IMR-90 (cell line): ENCODE results near the gene CNTN5. TPM values are rescaled to one million over a fixed set of nuclear protein-coding genes. Genes with fewer than 3 reads are reported as not detected.
A peak's percentile ranks its signal among the peaks of the same experiment; 100 is the strongest.

Source experiments
- ATAC-seq: fragments of 200-7000 bp; cut with Tn5 transposase; 2 replicates; pipeline ENCODE4 v1.9.1; 2020; ENCODE audit warnings: low read depth, mild to moderate bottlenecking, moderate library complexity
- BruUV-seq: library from RNA; stranded (reverse); fragments of 400-500 nt; replicated peaks from 2 replicates; lab custom pipeline; 2021; lab: Mats Ljungman, UMichigan
- CTCF ChIA-PET: fragments of 300-600 bp; formaldehyde crosslinking; extraction: SDS; loops from one replicate; lab custom pipeline; 2021; ENCODE audit warnings: antibody characterized with exemption; lab: Yijun Ruan, JAX
- POLR2A ChIA-PET: fragments of 300-600 bp; sonication (Branson Sonifier 250); formaldehyde crosslinking; loops from one replicate; lab custom pipeline; 2022; ENCODE audit warnings: antibody characterized with exemption; ENCODE audit not compliant: unreplicated experiment; lab: Charles Lee
- DNase-seq: peaks from one replicate; pipeline ENCODE4 v3.0.0; 2013
- H2AFZ ChIP-seq: replicated peaks from 2 replicates; pipeline ENCODE3; 2013; ENCODE audit warnings: low read length, mild to moderate bottlenecking; ENCODE audit not compliant: poor library complexity
- H2AK5ac ChIP-seq: 2 replicates; pipeline ENCODE4 v1.6.1; 2013; ENCODE audit warnings: low read depth, low read length, inconsistent platforms
- H2AK9ac ChIP-seq: replicated peaks from 2 replicates; pipeline ENCODE3; 2013; ENCODE audit warnings: mild to moderate bottlenecking, low read depth, low read length, moderate library complexity; ENCODE audit not compliant: poor library complexity
- H2BK120ac ChIP-seq: 2 replicates; pipeline ENCODE4 v1.6.1; 2013; ENCODE audit warnings: low read depth, low read length, inconsistent platforms
- H2BK15ac ChIP-seq: 3 replicates; pipeline ENCODE4 v1.6.1; 2013; ENCODE audit warnings: low read depth, low read length, inconsistent platforms
- H2BK20ac ChIP-seq: 2 replicates; pipeline ENCODE4 v1.6.1; 2013; ENCODE audit warnings: low read depth, mild to moderate bottlenecking, inconsistent platforms, low read length, moderate library complexity
- H2BK5ac ChIP-seq: 2 replicates; pipeline ENCODE4 v1.6.1; 2013; ENCODE audit warnings: mild to moderate bottlenecking, low read depth, low read length, inconsistent platforms; ENCODE audit not compliant: poor library complexity, severe bottlenecking
- H3K14ac ChIP-seq: replicated peaks from 2 replicates; pipeline ENCODE4 v1.6.1; 2013; ENCODE audit warnings: low read depth, low read length, inconsistent platforms
- H3K18ac ChIP-seq: 2 replicates; pipeline ENCODE4 v1.6.1; 2013; ENCODE audit warnings: low read depth, low read length, control low read depth
- H3K23ac ChIP-seq: 2 replicates; pipeline ENCODE4 v1.6.1; 2013; ENCODE audit warnings: low read depth, low read length, inconsistent platforms
- H3K27ac ChIP-seq: 2 replicates; pipeline ENCODE4 v1.5.1; 2013; ENCODE audit warnings: mild to moderate bottlenecking, control low read depth, low read length; ENCODE audit not compliant: insufficient read depth
- H3K27me3 ChIP-seq: 2 replicates; pipeline ENCODE4 v1.6.1; 2013; ENCODE audit warnings: low read length; ENCODE audit not compliant: control insufficient read depth, insufficient read depth
- H3K36me3 ChIP-seq: 2 replicates; pipeline ENCODE4 v1.6.1; 2013; ENCODE audit warnings: low read length, mixed read lengths; ENCODE audit not compliant: control insufficient read depth, insufficient read depth
- H3K4ac ChIP-seq: 2 replicates; pipeline ENCODE4 v1.6.1; 2013; ENCODE audit warnings: low read depth, low read length, inconsistent platforms
- H3K4me1 ChIP-seq: 2 replicates; pipeline ENCODE4 v1.6.1; 2013; ENCODE audit warnings: low read length, mixed read lengths; ENCODE audit not compliant: control insufficient read depth, insufficient read depth
- H3K4me2 ChIP-seq: 2 replicates; pipeline ENCODE4 v1.6.1; 2013; ENCODE audit warnings: low read depth, mild to moderate bottlenecking, control low read depth, low read length, moderate library complexity
- H3K4me3 ChIP-seq: 2 replicates; pipeline ENCODE4 v1.5.1; 2013; ENCODE audit warnings: low read depth, mild to moderate bottlenecking, control low read depth, low read length, moderate library complexity; ENCODE audit not compliant: insufficient read depth
- H3K56ac ChIP-seq: 2 replicates; pipeline ENCODE4 v1.6.1; 2013; ENCODE audit warnings: low read length, inconsistent platforms; ENCODE audit not compliant: insufficient read depth; ENCODE audit errors: extremely low read depth
- H3K79me1 ChIP-seq, 2 experiments: 2 replicates each; pipeline ENCODE4 v1.6.1; 2013; ENCODE audit warnings: low read length in 2 of 2, inconsistent platforms in 1 of 2, low read depth in 1 of 2
- H3K9ac ChIP-seq: 2 replicates; pipeline ENCODE4 v1.6.1; 2013; ENCODE audit warnings: low read depth, low read length, control low read depth
- H3K9me1 ChIP-seq: 2 replicates; pipeline ENCODE4 v1.6.1; 2013; ENCODE audit warnings: low read length, inconsistent platforms; ENCODE audit not compliant: insufficient read depth
- H3K9me3 ChIP-seq: 2 replicates; pipeline ENCODE4 v1.6.1; 2013; ENCODE audit warnings: low read length; ENCODE audit not compliant: control insufficient read depth, insufficient read depth
- H4K20me1 ChIP-seq: 2 replicates; pipeline ENCODE4 v1.6.1; 2013; ENCODE audit warnings: low read length, inconsistent platforms; ENCODE audit not compliant: insufficient read depth
- H4K5ac ChIP-seq: 2 replicates; pipeline ENCODE4 v1.6.1; 2013; ENCODE audit warnings: mild to moderate bottlenecking, low read depth, low read length, control low read depth
- H4K8ac ChIP-seq, 2 experiments: 2 replicates each; pipeline ENCODE4 v1.6.1; 2013; ENCODE audit warnings: low read depth in 2 of 2, low read length in 2 of 2, control low read depth in 1 of 2, inconsistent platforms in 1 of 2
- H4K91ac ChIP-seq: 2 replicates; pipeline ENCODE4 v1.6.1; 2013; ENCODE audit warnings: low read depth, low read length, inconsistent platforms; ENCODE audit not compliant: insufficient read depth
- CEBPB ChIP-seq: IDR thresholded peaks from 2 replicates; pipeline ENCODE4 v1.6.1; 2012; ENCODE audit warnings: low read depth, low read length, improper control_type of control experiment
- CTCF ChIP-seq: conservative IDR thresholded peaks from 2 replicates; pipeline ENCODE4 v1.5.1; 2012; ENCODE audit warnings: mild to moderate bottlenecking, low read depth, low read length, improper control_type of control experiment
- FOS ChIP-seq: fragments of 150-350 bp; IDR thresholded peaks from 2 replicates; pipeline ENCODE4 v1.6.1; 2016; ENCODE audit warnings: low read depth, low read length
- NFE2L2 ChIP-seq: fragments of 150-350 bp; IDR thresholded peaks from 2 replicates; pipeline ENCODE4 v1.6.1; 2016; ENCODE audit warnings: low read depth, mild to moderate bottlenecking, low read length
- POLR2A ChIP-seq: IDR thresholded peaks from 2 replicates; pipeline ENCODE4 v1.6.1; 2012; ENCODE audit warnings: mild to moderate bottlenecking, low read depth, low read length
- RAD21 ChIP-seq: IDR thresholded peaks from 2 replicates; pipeline ENCODE4 v1.6.1; 2012; ENCODE audit warnings: low read length, improper control_type of control experiment
- USF2 ChIP-seq: fragments of 150-350 bp; IDR thresholded peaks from 2 replicates; pipeline ENCODE4 v1.6.1; 2017; ENCODE audit warnings: mild to moderate bottlenecking, antibody characterized with exemption, low read length, low read depth
- dilution Hi-C: fragments of 300-500 bp; cut with HindIII; formaldehyde crosslinking; loops from one replicate; pipeline ENCODE4 v1.14.3; 2018; ENCODE audit warnings: low sequenced_read_pairs; ENCODE audit not compliant: unreplicated experiment
- in situ Hi-C: fragments of 300-500 bp; cut with MboI; formaldehyde crosslinking; loops from 3 replicates; pipeline ENCODE4 v1.14.3; 2019; ENCODE audit warnings: low sequenced_read_pairs, inconsistent platforms, mixed read lengths
- intact Hi-C: fragments of 100-400 bp; cut with micrococcal nuclease; formaldehyde crosslinking; loops from 2 replicates; pipeline ENCODE4 v1.10.0; 2022
- polyA plus RNA-seq, 3 experiments: library from polyadenylated mRNA; depleted of rRNA; stranded (reverse); fragments of >200 nt; gene quantifications; 2 replicates each; pipeline ENCODE4 v1.2.3, GENCODE V29; 2012; ENCODE audit warnings: low replicate concordance in 1 of 3
- total RNA-seq: library from RNA; depleted of rRNA; stranded (reverse); fragments of >200 nt; gene quantifications from 2 replicates; pipeline ENCODE4 v1.2.3, GENCODE V29; 2012
- TF ChIP-seq, protein P1 (sequence below): fragments of 150-350 bp; IDR thresholded peaks from 2 replicates; pipeline ENCODE4 v1.6.1; 2016; ENCODE audit warnings: low read depth, mild to moderate bottlenecking, low read length, moderate library complexity, borderline replicate concordance

Gene CNTN5
- total and polyA plus RNA-seq, 2 of the 4 experiments (the other 2 are of a cell fraction) = not detected

DNA sequence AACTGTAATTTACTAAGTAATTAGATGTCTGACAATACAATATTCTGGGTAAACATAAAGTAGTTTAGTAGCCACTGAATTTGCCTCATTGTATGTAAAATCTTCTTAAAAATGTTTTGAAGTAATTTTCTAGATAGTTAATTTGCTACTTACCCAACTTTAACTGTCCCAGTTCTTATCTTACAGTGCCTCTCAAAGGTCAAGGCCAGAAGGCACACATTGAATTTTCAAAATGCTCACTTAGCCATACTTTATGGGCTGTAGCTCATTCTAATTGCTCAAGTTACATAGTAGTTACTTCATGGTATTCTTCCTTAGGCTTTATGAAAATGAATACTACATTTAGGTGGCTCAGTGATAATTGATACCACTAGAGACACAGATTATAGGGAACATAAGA is 666.6 kb downstream of the CNTN5 start:
- no peaks in the 10 kb centered on the region for H3K9me3 ChIP-seq
- H3K27me3 ChIP-seq = no peaks in the 10 kb centered on the region
- H3K79me1 ChIP-seq = no peaks in the 10 kb centered on the region
- no peak overlapping the region for H2BK20ac ChIP-seq
- no peaks in the 10 kb centered on the region for H4K20me1 ChIP-seq
- no peak overlapping the region for H3K18ac ChIP-seq
- DNase-seq (no peak), ATAC-seq (peak; percentile 61)
- no peaks in the 10 kb centered on the region for H3K4me1 ChIP-seq
- no peak overlapping the region for H4K5ac ChIP-seq
- no peak overlapping the region for H3K23ac ChIP-seq
- H3K9me1 ChIP-seq = no peaks in the 10 kb centered on the region
- no peak overlapping the region for H3K9ac ChIP-seq
- no peak overlapping the region for H3K4ac ChIP-seq
- ChIA-PET POLR2A (no interaction called here), CTCF (interaction anchor here (0.6 to 1.8 kb wide), 2 partner anchors 485 to 671 kb away, joined by 5 to 6 read pairs; no protein-coding TSS in a partner anchor)
- dilution Hi-C loops (no loop called here), in situ Hi-C loops (no loop called here), intact Hi-C loops (no loop called here)
- no peak overlapping the region for H3K4me3 ChIP-seq
- H3K56ac ChIP-seq = no peak overlapping the region
- BruUV-seq = no TSS peak
- no peak overlapping the region for H3K14ac ChIP-seq
- no peak overlapping the region for H2AK9ac ChIP-seq
- H3K4me2 ChIP-seq = no peak overlapping the region
- TF ChIP-seq NFE2L2 (no peak), RAD21 (peak; percentile 18; the same call in 1 of the 2 replicates), FOS (no peak), CEBPB (no peak), CTCF (0 out of 2 replicates have a peak, but pooled peaks have one; percentile 25), POLR2A (no peak), USF2 (no peak)
- TF ChIP-seq, protein P1, sequence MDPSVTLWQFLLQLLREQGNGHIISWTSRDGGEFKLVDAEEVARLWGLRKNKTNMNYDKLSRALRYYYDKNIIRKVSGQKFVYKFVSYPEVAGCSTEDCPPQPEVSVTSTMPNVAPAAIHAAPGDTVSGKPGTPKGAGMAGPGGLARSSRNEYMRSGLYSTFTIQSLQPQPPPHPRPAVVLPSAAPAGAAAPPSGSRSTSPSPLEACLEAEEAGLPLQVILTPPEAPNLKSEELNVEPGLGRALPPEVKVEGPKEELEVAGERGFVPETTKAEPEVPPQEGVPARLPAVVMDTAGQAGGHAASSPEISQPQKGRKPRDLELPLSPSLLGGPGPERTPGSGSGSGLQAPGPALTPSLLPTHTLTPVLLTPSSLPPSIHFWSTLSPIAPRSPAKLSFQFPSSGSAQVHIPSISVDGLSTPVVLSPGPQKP = no peak
- no peak overlapping the region for H4K8ac ChIP-seq
- H3K36me3 ChIP-seq = no peaks in the 10 kb centered on the region
- H2BK15ac ChIP-seq = no peak overlapping the region
- no peak overlapping the region for H2AFZ ChIP-seq
- H4K91ac ChIP-seq = no peak overlapping the region
- H2BK5ac ChIP-seq = no peak overlapping the region
- H2AK5ac ChIP-seq = no peak overlapping the region
- no peak overlapping the region for H2BK120ac ChIP-seq
- H3K27ac ChIP-seq = no peak overlapping the region
